ENCODE measurements around the gene PNMA1. TPM values are rescaled to one million over a fixed set of nuclear protein-coding genes. Genes with fewer than 3 reads are reported as not detected.

The PNMA1 gene
- total and polyA plus RNA-seq, 12 donors = 14.4 to 74.6 (median 31.9) TPM

- Histone ChIP-seq H3K9me3 (replicated peaks in 1 of 3) (no peaks in the 10 kb centered on the region), H3K27ac (no peak overlapping the region), H3K27me3 (no peaks in the 10 kb centered on the region), H3K4me3 (no peak overlapping the region), H3K36me3 (replicated peaks in 1 of 2) (peaks cover 4 to 5% of the 10 kb centered on the region in 2 donors), H3K4me1 (replicated peaks in 1 of 2) (peaks cover 0 to 5% of the 10 kb centered on the region in 2 donors)
- intact Hi-C loops (cut with DNase I) = no loop called here
- DNase-seq = no peak
- WGBS, 4 donors = 94 to 96% (median 95%) methylated on average over 2 of the region's 2 CpGs
- no peak for TF ChIP-seq CTCF (IDR thresholded peaks at IDR 0.05)
- TF ChIP-seq POLR2A (IDR thresholded peaks at IDR 0.05) = no peak
Observed at GRCh38 chr14:73665130-73665529, 49.1 kb downstream of the PNMA1 start.

DNA sequence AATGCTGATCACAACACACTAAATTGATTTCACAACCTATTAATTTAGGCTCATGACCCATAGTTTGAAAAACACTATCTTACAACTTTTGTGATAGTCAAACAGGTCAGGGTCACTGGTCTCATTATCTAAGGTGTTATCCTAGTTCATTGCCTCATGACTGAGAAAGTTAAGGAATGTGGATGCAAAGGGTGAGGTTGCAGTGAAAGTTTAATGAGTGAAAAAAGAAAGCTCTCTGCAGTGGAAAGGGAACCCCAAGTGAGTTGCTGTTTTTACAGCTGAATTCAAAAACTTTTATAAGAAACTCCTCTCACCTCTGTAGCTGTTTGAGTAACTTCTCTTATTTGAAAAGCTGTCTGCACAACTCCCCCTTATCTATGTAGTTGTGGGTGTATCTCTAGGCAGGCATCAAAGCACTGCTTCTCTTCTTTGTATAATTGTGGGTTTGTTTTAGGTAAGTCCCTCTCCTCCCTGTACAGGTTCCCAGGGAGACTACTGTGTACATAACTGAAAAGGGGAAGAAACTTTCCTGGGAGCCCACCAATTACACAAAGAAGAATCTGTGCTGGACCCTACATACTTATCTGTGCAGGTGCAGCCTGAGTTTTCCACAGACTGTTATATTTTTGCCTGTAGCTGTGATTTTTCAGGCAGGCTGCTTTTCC is 50.5 kb downstream of the PNMA1 start:
- peak overlapping the region in 1 of 5 donors; percentile 16 for H3K27ac ChIP-seq
- TF ChIP-seq POLR2A (IDR thresholded peaks at IDR 0.05) = no peak
- TF ChIP-seq CTCF (IDR thresholded peaks at IDR 0.05) = no peak
- intact Hi-C loops (cut with DNase I) = no loop called here
- H3K4me1 ChIP-seq (replicated peaks in 1 of 2) = peaks cover 0 to 5% of the 10 kb centered on the region in 2 donors
- H3K36me3 ChIP-seq (replicated peaks in 1 of 2) = peaks cover 4 to 5% of the 10 kb centered on the region in 2 donors
- no peaks in the 10 kb centered on the region for H3K9me3 ChIP-seq (replicated peaks in 1 of 3)
- DNase-seq = no peak
- H3K4me3 ChIP-seq = no peak overlapping the region
- no peaks in the 10 kb centered on the region for H3K27me3 ChIP-seq

- Histone ChIP-seq H3K4me1 (replicated peaks in 1 of 2) (peaks cover 0 to 5% of the 10 kb centered on the region in 2 donors), H3K4me3 (no peak overlapping the region), H3K36me3 (replicated peaks in 1 of 2) (peaks cover 4 to 5% of the 10 kb centered on the region in 2 donors), H3K9me3 (replicated peaks in 1 of 3) (no peaks in the 10 kb centered on the region), H3K27ac (no peak overlapping the region), H3K27me3 (no peaks in the 10 kb centered on the region)
- TF ChIP-seq CTCF (IDR thresholded peaks at IDR 0.05) = peak in 4 of 6 experiments; percentile 27 to 55 (median 38)
- TF ChIP-seq POLR2A (IDR thresholded peaks at IDR 0.05) = no peak
- 76 to 87% (median 82%) methylated on average over 1 of the region's 1 CpG for WGBS, 4 donors
- peak in 6 of 7 donors; percentile 61 to 67 (median 65) for DNase-seq
- intact Hi-C loops (cut with DNase I) = no loop called here
Observed at GRCh38 chr14:73662487-73662943, 51.7 kb downstream of the PNMA1 start.

DNA sequence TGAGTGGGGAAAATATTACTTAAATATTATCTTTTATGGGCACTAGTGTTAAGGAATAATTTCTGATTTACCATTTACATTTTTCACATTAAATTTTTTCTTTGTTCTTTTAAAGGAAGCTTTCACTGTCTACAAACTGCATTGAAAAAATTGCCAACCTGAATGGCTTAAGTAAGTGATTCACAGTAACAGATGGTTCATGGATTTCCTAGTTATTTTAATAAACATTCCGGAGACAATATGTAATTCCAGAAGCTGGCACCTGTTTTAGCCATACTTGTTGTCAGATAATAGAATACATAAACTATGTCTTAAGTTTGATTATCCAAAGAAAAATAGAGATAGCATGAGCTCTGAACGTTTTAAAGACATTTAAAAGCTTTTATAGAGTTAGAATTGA is 52.3 kb downstream of the PNMA1 start:
- no peaks in the 10 kb centered on the region for H3K9me3 ChIP-seq (replicated peaks in 1 of 3)
- no peak overlapping the region for H3K4me3 ChIP-seq
- H3K27ac ChIP-seq = no peak overlapping the region
- peaks cover 0 to 5% of the 10 kb centered on the region in 2 donors for H3K4me1 ChIP-seq (replicated peaks in 1 of 2)
- intact Hi-C loops (cut with DNase I) = no loop called here
- no peaks in the 10 kb centered on the region for H3K27me3 ChIP-seq
- TF ChIP-seq POLR2A (IDR thresholded peaks at IDR 0.05) (no peak), CTCF (IDR thresholded peaks at IDR 0.05) (no peak)
- 75 to 89% (median 86%) methylated on average over 2 of the region's 2 CpGs for WGBS, 4 donors
- DNase-seq = no peak
- H3K36me3 ChIP-seq (replicated peaks in 1 of 2) = peaks cover 4 to 5% of the 10 kb centered on the region in 2 donors

Small RNA genes lying within 50 kb of the gene (microRNA-seq; reads per million reads assigned to microRNA genes)
- 0 to 0.28 (median 0) reads per million in 3 donors for gene MIR4505

Small RNA genes lying within 50 kb of the gene (small RNA-seq; reads per million reads assigned to genes)
- gene MIR4505 = 0 to 0.12 reads per million in 2 donors

Other genes with a start within 250 kb of the PNMA1 start
- gene RIOX1, start 223.5 kb downstream of the PNMA1 start, total RNA-seq = 10 to 100 TPM in 6 of 9 donors, 1 to 10 TPM in 3; 7.8 to 21.2 (median 11.3) TPM
- gene RIOX1, start 223.5 kb downstream of the PNMA1 start, polyA plus RNA-seq = 1 to 10 TPM; 5.2 to 6.0 (median 5.9) TPM
- gene ACOT1, start 177.2 kb downstream of the PNMA1 start, total RNA-seq = 10 to 100 TPM in 8 of 9 donors, 1 to 10 TPM in 1; 8.7 to 31.4 (median 17.2) TPM
- 10 to 100 TPM in 2 of 3 donors, 1 to 10 TPM in 1; 3.5 to 11.1 (median 10.4) TPM for gene ACOT1, start 177.2 kb downstream of the PNMA1 start, polyA plus RNA-seq
- under 1 TPM in 7 of 9 donors, not detected in 2; under 0.01 to 0.80 (median 0.21) TPM for gene HEATR4, start 155.4 kb downstream of the PNMA1 start, total RNA-seq
- 1 to 10 TPM in 1 of 3 donors, under 1 TPM in 2; 0.09 to 3.3 (median 0.81) TPM for gene HEATR4, start 155.4 kb downstream of the PNMA1 start, polyA plus RNA-seq
- 100 to 1,000 TPM in 2 of 9 donors, 10 to 100 TPM in 7; 48.5 to 310 (median 84.4) TPM for gene ACOT2, start 145.2 kb downstream of the PNMA1 start, total RNA-seq
- gene ACOT2, start 145.2 kb downstream of the PNMA1 start, polyA plus RNA-seq = 10 to 100 TPM; 26.0 to 64.5 (median 45.5) TPM
- 1 to 10 TPM in 8 of 9 donors, under 1 TPM in 1; 0.72 to 6.7 (median 2.5) TPM for gene ACOT4, start 122.5 kb downstream of the PNMA1 start, total RNA-seq
- 1 to 10 TPM in 2 of 3 donors, under 1 TPM in 1; 0.74 to 1.8 (median 1.3) TPM for gene ACOT4, start 122.5 kb downstream of the PNMA1 start, polyA plus RNA-seq
- gene ACOT6, start 101.9 kb downstream of the PNMA1 start, total RNA-seq = not detected
- under 1 TPM in 1 of 3 donors, not detected in 2; 0.17 TPM for gene ACOT6, start 101.9 kb downstream of the PNMA1 start, polyA plus RNA-seq
- 10 to 100 TPM in 7 of 9 donors, 1 to 10 TPM in 2; 5.1 to 20.2 (median 14.6) TPM for gene DNAL1, start 69.4 kb downstream of the PNMA1 start, total RNA-seq
- gene DNAL1, start 69.4 kb downstream of the PNMA1 start, polyA plus RNA-seq = 10 to 100 TPM in 1 of 3 donors, 1 to 10 TPM in 2; 3.6 to 24.2 (median 6.5) TPM
- gene PTGR2, start 137.4 kb upstream of the PNMA1 start, total RNA-seq = 10 to 100 TPM in 8 of 9 donors, 1 to 10 TPM in 1; 8.9 to 43.7 (median 18.2) TPM
- gene PTGR2, start 137.4 kb upstream of the PNMA1 start, polyA plus RNA-seq = 10 to 100 TPM in 2 of 3 donors, 1 to 10 TPM in 1; 8.8 to 32.5 (median 11.2) TPM
- 10 to 100 TPM; 30.6 to 79.5 (median 56.9) TPM for gene ZNF410, start 172.5 kb upstream of the PNMA1 start, total RNA-seq
- 10 to 100 TPM; 49.8 to 57.8 (median 52.0) TPM for gene ZNF410, start 172.5 kb upstream of the PNMA1 start, polyA plus RNA-seq
- gene FAM161B, start 235.7 kb upstream of the PNMA1 start, total RNA-seq = 10 to 100 TPM in 6 of 9 donors, 1 to 10 TPM in 3; 7.2 to 25.2 (median 12.6) TPM
- 10 to 100 TPM in 1 of 3 donors, 1 to 10 TPM in 2; 4.1 to 11.1 (median 5.2) TPM for gene FAM161B, start 235.7 kb upstream of the PNMA1 start, polyA plus RNA-seq
- 100 to 1,000 TPM in 1 of 9 donors, 10 to 100 TPM in 8; 51.1 to 144 (median 69.8) TPM for gene COQ6, start 235.9 kb upstream of the PNMA1 start, total RNA-seq
- 10 to 100 TPM; 37.4 to 63.7 (median 54.2) TPM for gene COQ6, start 235.9 kb upstream of the PNMA1 start, polyA plus RNA-seq